ENCODE data around the gene IL2RA. TPM values are rescaled to one million over a fixed set of nuclear protein-coding genes. Genes with fewer than 3 reads are reported as not detected.

IL2RA gene
- total and polyA plus RNA-seq, 2 experiments from 2014 or later: not detected

DNA sequence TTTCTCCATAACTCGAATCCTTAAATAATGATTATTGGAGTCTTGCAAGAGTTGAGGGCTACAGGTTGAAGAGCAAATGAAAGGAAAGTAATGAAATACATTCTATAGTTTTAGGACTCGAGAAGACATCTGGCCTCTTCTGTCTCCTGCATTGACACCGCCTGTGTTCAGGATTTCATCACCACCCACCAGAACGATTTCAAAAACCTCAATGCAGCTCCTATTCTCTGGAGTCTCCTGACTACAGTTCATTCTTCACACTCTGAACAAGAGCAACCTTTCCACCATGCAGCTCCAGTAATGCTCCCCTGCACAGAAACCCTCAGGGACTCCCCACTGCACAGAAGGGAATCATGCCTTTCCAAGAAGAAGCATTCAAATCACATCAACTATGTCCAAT lies 90.3 kb downstream of the IL2RA start:
- no peak for ATAC-seq
- Histone ChIP-seq H3K4me3 (no peak overlapping the region), H2AFZ (no peak overlapping the region)

More for the DNA sequence above, 90.3 kb downstream of the IL2RA start:
- Mint-ChIP-seq H3K27ac (no peak overlapping the region), H3K9me3 (no peaks in the 10 kb centered on the region; the same call in 2 of the 3 replicates), H3K4me1 (peaks cover 6% of the 10 kb centered on the region), H3K36me3 (ENCODE audit: low read depth) (no peaks in the 10 kb centered on the region; the same call in 2 of the 3 replicates), H3K27me3 (ENCODE audit: insufficient read depth, low read depth, poor library complexity) (peaks cover 22% of the 10 kb centered on the region), H3K4me3 (no peak overlapping the region)
- DNase-seq (ENCODE audit: low spot score): no peak
- no peaks in the 10 kb centered on the region for H3K9me2 ChIP-seq (ENCODE audit: insufficient read depth)
- no peak overlapping the region for H3K4me2 ChIP-seq
- peaks cover 22% of the 10 kb centered on the region for H3K27me3 ChIP-seq (ENCODE audit: insufficient read depth)
- H3K79me2 ChIP-seq (replicated peaks; ENCODE audit: insufficient read depth): no peaks in the 10 kb centered on the region
- TF ChIP-seq, protein P1, sequence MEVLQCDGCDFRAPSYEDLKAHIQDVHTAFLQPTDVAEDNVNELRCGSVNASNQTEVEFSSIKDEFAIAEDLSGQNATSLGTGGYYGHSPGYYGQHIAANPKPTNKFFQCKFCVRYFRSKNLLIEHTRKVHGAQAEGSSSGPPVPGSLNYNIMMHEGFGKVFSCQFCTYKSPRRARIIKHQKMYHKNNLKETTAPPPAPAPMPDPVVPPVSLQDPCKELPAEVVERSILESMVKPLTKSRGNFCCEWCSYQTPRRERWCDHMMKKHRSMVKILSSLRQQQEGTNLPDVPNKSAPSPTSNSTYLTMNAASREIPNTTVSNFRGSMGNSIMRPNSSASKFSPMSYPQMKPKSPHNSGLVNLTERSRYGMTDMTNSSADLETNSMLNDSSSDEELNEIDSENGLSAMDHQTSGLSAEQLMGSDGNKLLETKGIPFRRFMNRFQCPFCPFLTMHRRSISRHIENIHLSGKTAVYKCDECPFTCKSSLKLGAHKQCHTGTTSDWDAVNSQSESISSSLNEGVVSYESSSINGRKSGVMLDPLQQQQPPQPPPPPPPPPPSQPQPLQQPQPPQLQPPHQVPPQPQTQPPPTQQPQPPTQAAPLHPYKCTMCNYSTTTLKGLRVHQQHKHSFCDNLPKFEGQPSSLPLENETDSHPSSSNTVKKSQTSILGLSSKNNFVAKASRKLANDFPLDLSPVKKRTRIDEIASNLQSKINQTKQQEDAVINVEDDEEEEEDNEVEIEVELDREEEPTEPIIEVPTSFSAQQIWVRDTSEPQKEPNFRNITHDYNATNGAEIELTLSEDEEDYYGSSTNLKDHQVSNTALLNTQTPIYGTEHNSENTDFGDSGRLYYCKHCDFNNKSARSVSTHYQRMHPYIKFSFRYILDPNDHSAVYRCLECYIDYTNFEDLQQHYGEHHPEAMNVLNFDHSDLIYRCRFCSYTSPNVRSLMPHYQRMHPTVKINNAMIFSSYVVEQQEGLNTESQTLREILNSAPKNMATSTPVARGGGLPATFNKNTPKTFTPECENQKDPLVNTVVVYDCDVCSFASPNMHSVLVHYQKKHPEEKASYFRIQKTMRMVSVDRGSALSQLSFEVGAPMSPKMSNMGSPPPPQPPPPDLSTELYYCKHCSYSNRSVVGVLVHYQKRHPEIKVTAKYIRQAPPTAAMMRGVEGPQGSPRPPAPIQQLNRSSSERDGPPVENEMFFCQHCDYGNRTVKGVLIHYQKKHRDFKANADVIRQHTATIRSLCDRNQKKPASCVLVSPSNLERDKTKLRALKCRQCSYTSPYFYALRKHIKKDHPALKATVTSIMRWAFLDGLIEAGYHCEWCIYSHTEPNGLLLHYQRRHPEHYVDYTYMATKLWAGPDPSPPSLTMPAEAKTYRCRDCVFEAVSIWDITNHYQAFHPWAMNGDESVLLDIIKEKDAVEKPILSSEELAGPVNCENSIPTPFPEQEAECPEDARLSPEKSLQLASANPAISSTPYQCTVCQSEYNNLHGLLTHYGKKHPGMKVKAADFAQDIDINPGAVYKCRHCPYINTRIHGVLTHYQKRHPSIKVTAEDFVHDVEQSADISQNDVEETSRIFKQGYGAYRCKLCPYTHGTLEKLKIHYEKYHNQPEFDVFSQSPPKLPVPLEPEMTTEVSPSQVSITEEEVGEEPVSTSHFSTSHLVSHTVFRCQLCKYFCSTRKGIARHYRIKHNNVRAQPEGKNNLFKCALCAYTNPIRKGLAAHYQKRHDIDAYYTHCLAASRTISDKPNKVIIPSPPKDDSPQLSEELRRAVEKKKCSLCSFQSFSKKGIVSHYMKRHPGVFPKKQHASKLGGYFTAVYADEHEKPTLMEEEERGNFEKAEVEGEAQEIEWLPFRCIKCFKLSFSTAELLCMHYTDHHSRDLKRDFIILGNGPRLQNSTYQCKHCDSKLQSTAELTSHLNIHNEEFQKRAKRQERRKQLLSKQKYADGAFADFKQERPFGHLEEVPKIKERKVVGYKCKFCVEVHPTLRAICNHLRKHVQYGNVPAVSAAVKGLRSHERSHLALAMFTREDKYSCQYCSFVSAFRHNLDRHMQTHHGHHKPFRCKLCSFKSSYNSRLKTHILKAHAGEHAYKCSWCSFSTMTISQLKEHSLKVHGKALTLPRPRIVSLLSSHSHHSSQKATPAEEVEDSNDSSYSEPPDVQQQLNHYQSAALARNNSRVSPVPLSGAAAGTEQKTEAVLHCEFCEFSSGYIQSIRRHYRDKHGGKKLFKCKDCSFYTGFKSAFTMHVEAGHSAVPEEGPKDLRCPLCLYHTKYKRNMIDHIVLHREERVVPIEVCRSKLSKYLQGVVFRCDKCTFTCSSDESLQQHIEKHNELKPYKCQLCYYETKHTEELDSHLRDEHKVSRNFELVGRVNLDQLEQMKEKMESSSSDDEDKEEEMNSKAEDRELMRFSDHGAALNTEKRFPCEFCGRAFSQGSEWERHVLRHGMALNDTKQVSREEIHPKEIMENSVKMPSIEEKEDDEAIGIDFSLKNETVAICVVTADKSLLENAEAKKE (CRISPR knock-in tag; IDR thresholded peaks at IDR 0.05): no peak
- TF ChIP-seq CREB1 (CRISPR knock-in tag; IDR thresholded peaks at IDR 0.05; ENCODE audit: low read depth): no peak
- TF ChIP-seq, protein P2, sequence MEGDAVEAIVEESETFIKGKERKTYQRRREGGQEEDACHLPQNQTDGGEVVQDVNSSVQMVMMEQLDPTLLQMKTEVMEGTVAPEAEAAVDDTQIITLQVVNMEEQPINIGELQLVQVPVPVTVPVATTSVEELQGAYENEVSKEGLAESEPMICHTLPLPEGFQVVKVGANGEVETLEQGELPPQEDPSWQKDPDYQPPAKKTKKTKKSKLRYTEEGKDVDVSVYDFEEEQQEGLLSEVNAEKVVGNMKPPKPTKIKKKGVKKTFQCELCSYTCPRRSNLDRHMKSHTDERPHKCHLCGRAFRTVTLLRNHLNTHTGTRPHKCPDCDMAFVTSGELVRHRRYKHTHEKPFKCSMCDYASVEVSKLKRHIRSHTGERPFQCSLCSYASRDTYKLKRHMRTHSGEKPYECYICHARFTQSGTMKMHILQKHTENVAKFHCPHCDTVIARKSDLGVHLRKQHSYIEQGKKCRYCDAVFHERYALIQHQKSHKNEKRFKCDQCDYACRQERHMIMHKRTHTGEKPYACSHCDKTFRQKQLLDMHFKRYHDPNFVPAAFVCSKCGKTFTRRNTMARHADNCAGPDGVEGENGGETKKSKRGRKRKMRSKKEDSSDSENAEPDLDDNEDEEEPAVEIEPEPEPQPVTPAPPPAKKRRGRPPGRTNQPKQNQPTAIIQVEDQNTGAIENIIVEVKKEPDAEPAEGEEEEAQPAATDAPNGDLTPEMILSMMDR (conservative IDR thresholded peaks at IDR 0.05; ENCODE audit: low read depth in 2 of 2): no peak
- no peaks in the 10 kb centered on the region for H4K20me1 ChIP-seq (replicated peaks; ENCODE audit: insufficient read depth)
- H3K36me3 ChIP-seq (ENCODE audit: insufficient read depth): no peaks in the 10 kb centered on the region
- no peak overlapping the region for H3K27ac ChIP-seq (ENCODE audit: low read depth)
- H3F3A ChIP-seq (replicated peaks; ENCODE audit: low read depth): 0 out of 2 replicates have a peak, but pooled peaks cover 3% of the 10 kb centered on the region
- H3K4me1 ChIP-seq (ENCODE audit: insufficient read depth): peaks cover 9% of the 10 kb centered on the region; the same call in 1 of the 2 replicates

Data from GM23338 (cell line).